Keratinocyte (primary cell): ENCODE data around the gene NHSL1.

ENCODE experiments used
- EZH2 ChIP-seq: IDR thresholded peaks from one replicate; pipeline ENCODE4 v1.6.1; 2012; ENCODE audit warnings: inconsistent platforms, mild to moderate bottlenecking, low read length, moderate library complexity
- TF ChIP-seq, protein P1 (sequence below), 3 experiments: IDR thresholded peaks in 1 of 3; conservative IDR thresholded peaks in 1 of 3; optimal IDR thresholded peaks in 1 of 3; 2 replicates in 2 of 3; 3 replicates in 1 of 3; pipeline versions ENCODE3 to v1.5.1; 2011; ENCODE audit warnings: low read length in 3 of 3, mild to moderate bottlenecking in 3 of 3, moderate library complexity in 2 of 3, control low read depth in 1 of 3, inconsistent platforms in 1 of 3; ENCODE audit not compliant: insufficient read depth in 2 of 3; ENCODE audit errors: extremely low read depth in 1 of 3

DNA sequence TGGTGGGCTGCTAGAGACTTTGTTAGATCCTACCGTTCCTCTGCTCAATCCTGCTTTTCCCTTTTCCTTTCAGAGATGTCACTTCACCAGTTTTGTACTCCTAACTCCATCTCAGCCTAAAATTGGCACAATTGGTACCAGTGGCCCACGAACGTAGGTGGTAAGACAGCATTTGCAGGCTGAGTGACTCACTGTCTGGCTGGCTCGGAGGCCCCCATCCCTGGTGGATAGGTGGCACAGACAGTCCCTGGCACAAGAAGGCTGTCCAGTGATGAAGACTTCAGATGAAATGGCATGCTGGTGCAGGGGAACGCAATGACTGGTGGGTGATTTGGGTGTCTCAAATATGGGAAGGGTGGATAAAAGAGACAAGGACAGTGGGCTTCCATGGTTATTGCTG is 84.2 kb downstream of the NHSL1 start:
- TF ChIP-seq, protein P1, sequence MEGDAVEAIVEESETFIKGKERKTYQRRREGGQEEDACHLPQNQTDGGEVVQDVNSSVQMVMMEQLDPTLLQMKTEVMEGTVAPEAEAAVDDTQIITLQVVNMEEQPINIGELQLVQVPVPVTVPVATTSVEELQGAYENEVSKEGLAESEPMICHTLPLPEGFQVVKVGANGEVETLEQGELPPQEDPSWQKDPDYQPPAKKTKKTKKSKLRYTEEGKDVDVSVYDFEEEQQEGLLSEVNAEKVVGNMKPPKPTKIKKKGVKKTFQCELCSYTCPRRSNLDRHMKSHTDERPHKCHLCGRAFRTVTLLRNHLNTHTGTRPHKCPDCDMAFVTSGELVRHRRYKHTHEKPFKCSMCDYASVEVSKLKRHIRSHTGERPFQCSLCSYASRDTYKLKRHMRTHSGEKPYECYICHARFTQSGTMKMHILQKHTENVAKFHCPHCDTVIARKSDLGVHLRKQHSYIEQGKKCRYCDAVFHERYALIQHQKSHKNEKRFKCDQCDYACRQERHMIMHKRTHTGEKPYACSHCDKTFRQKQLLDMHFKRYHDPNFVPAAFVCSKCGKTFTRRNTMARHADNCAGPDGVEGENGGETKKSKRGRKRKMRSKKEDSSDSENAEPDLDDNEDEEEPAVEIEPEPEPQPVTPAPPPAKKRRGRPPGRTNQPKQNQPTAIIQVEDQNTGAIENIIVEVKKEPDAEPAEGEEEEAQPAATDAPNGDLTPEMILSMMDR (optimal IDR thresholded peaks at IDR 0.05 in 1 of 3, IDR thresholded peaks at IDR 0.05 in 1 of 3, conservative IDR thresholded peaks at IDR 0.05 in 1 of 3; ENCODE audit: extremely low read depth in 1 of 3, insufficient read depth in 2 of 3, low read length in 3 of 3): no peak
- no peak for TF ChIP-seq EZH2
